Measurements from ENCODE around the gene ACTL6B. TPM values are rescaled to one million over a fixed set of nuclear protein-coding genes. Genes with fewer than 3 reads are reported as not detected.

ACTL6B gene
- total and polyA plus RNA-seq, 2 of the 13 experiments (the other 11 are each of a cell fraction or from before 2014, with no cell fraction given): not detected

- TF ChIP-seq PAXIP1 (CRISPR knock-in tag; conservative IDR thresholded peaks at IDR 0.05) (no peak), SOX13 (IDR thresholded peaks at IDR 0.05) (no peak), SOX13 (CRISPR knock-in tag; conservative IDR thresholded peaks at IDR 0.05 in 1 of 2, IDR thresholded peaks at IDR 0.05 in 1 of 2) (no peak), NONO (IDR thresholded peaks at IDR 0.05) (no peak), NONO (CRISPR knock-in tag; conservative IDR thresholded peaks at IDR 0.05) (no peak), ZNF225 (CRISPR knock-in tag; IDR thresholded peaks at IDR 0.05) (no peak), ISX (CRISPR knock-in tag; conservative IDR thresholded peaks at IDR 0.05) (no peak; the same call in 1 of the 2 replicates), HMGA1 (CRISPR knock-in tag; conservative IDR thresholded peaks at IDR 0.05) (no peak), FLYWCH1 (CRISPR knock-in tag; IDR thresholded peaks at IDR 0.05) (no peak), FOXK1 (CRISPR knock-in tag; IDR thresholded peaks at IDR 0.05; ENCODE audit: borderline replicate concordance, low read depth) (peak; percentile 25; the same call in 1 of the 2 replicates), ZNF274 (CRISPR knock-in tag; IDR thresholded peaks at IDR 0.05) (no peak), ZNF503 (CRISPR knock-in tag; IDR thresholded peaks at IDR 0.05) (no peak), FOXP4 (CRISPR knock-in tag; IDR thresholded peaks at IDR 0.05) (no peak), KDM5A (IDR thresholded peaks at IDR 0.05; ENCODE audit: borderline replicate concordance, low read length) (peak; percentile 73; the same call in 1 of the 2 replicates), PRMT3 (CRISPR knock-in tag; IDR thresholded peaks at IDR 0.05; ENCODE audit: borderline replicate concordance, low read depth) (no peak), PATZ1 (CRISPR knock-in tag; IDR thresholded peaks at IDR 0.05) (no peak), HNRNPUL1 (IDR thresholded peaks at IDR 0.05; ENCODE audit: low read depth, low read length) (no peak), ZNF251 (CRISPR knock-in tag; IDR thresholded peaks at IDR 0.05) (no peak)
These were observed 44.1 kb downstream of the ACTL6B start, which contains the start of gene MOSPD3 (continued) for GRCh38 chr7:100611983-100612729.
